SK-N-SH treated with all-trans-retinoic acid at 6 μM for 48 hours (cell line): Measurements from ENCODE around the gene CNTNAP3.
"Not testable (repeated sequence)": the region's sequence is repeated elsewhere in the genome, so short reads cannot be mapped to it uniquely, and the experiment has no call there.

ENCODE experiments used
- ARNTL ChIP-seq: fragments of 450-650 bp; formaldehyde crosslinking; IDR thresholded peaks from 2 replicates; pipeline ENCODE4 v1.5.0; 2020; ENCODE audit warnings: low read depth, mild to moderate bottlenecking, moderate library complexity, borderline replicate concordance
- ESRRG ChIP-seq: fragments of 250-450 bp; sonication (Bioruptor Pico); IDR thresholded peaks from 2 replicates; pipeline ENCODE4 v1.6.1; 2021; ENCODE audit warnings: mild to moderate bottlenecking
- ISL1 ChIP-seq: fragments of 250-450 bp; sonication (Bioruptor Pico); IDR thresholded peaks from 2 replicates; pipeline ENCODE4 v2.1.2; 2022; ENCODE audit warnings: mild to moderate bottlenecking, moderate library complexity
- OSR1 ChIP-seq: fragments of 250-450 bp; sonication (Bioruptor Pico); IDR thresholded peaks from 2 replicates; pipeline ENCODE4 v1.8.0; 2022; ENCODE audit warnings: moderate library complexity, mild to moderate bottlenecking, inconsistent platforms
- SNAI2 ChIP-seq: fragments of 250-450 bp; sonication (Bioruptor Pico); IDR thresholded peaks from 2 replicates; pipeline ENCODE4 v1.5.0; 2020; ENCODE audit warnings: mild to moderate bottlenecking, moderate library complexity
- ZFP3 ChIP-seq: fragments of 250-450 bp; sonication (Bioruptor Pico); IDR thresholded peaks from 2 replicates; pipeline ENCODE4 v1.5.0; 2020; ENCODE audit warnings: mild to moderate bottlenecking, moderate library complexity
- ZFP30 ChIP-seq: fragments of 450-650 bp; formaldehyde crosslinking; IDR thresholded peaks from 2 replicates; pipeline ENCODE4 v1.5.0; 2022; ENCODE audit warnings: mild to moderate bottlenecking, moderate library complexity
- ZNF8 ChIP-seq: fragments of 450-650 bp; formaldehyde crosslinking; IDR thresholded peaks from 2 replicates; pipeline ENCODE4 v1.5.0; 2020; ENCODE audit warnings: mild to moderate bottlenecking, moderate library complexity
- TF ChIP-seq, protein P1 (sequence below): fragments of 250-450 bp; sonication (Bioruptor Pico); IDR thresholded peaks from 2 replicates; pipeline ENCODE4 v1.8.0; 2020; ENCODE audit warnings: mild to moderate bottlenecking, moderate library complexity, borderline replicate concordance

DNA sequence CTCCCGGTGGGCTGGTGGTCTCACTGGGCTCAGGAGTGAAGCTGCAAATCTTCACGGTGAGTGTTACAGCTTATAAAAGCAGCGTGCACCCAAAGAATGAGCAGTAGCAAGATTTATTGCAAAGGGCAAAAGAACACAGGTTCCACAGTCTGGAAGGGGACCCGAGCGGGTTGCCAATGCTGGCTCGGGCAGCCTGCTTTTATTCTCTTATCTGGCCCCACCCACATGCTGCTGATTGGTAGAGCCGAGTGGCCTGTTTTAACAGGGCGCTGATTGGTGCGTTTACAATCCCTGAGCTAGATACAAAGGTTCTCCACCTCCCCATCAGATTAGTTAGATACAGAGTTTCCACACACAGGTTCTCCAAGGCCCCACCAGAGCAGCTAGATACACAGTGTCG, 246.2 kb downstream of the CNTNAP3 start:
- TF ChIP-seq ZNF8 (CRISPR knock-in tag); ZFP3 (CRISPR knock-in tag); ISL1 (CRISPR knock-in tag); ARNTL (CRISPR knock-in tag); OSR1 (CRISPR knock-in tag); ZFP30 (CRISPR knock-in tag); ESRRG; SNAI2 (CRISPR knock-in tag): not testable (repeated sequence)
- TF ChIP-seq, protein P1, sequence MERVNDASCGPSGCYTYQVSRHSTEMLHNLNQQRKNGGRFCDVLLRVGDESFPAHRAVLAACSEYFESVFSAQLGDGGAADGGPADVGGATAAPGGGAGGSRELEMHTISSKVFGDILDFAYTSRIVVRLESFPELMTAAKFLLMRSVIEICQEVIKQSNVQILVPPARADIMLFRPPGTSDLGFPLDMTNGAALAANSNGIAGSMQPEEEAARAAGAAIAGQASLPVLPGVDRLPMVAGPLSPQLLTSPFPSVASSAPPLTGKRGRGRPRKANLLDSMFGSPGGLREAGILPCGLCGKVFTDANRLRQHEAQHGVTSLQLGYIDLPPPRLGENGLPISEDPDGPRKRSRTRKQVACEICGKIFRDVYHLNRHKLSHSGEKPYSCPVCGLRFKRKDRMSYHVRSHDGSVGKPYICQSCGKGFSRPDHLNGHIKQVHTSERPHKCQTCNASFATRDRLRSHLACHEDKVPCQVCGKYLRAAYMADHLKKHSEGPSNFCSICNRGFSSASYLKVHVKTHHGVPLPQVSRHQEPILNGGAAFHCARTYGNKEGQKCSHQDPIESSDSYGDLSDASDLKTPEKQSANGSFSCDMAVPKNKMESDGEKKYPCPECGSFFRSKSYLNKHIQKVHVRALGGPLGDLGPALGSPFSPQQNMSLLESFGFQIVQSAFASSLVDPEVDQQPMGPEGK (CRISPR knock-in tag), result not testable (repeated sequence)
